Liver (tissue), 9 donors: Measurements from ENCODE around the gene DNMT3A. TPM values are rescaled to one million over a fixed set of nuclear protein-coding genes. Genes with fewer than 3 reads are reported as not detected.
"Not testable (repeated sequence)": the region's sequence is repeated elsewhere in the genome, so short reads cannot be mapped to it uniquely, and the experiment has no call there.

Source experiments
- DNase-seq: peaks from one replicate; pipeline ENCODE4 v3.0.0-alpha.2; 2017; ENCODE audit warnings: low spot score
- H3K27ac ChIP-seq, 2 donors: one replicate each; pipeline ENCODE4 v1.7.0; 2013; ENCODE audit warnings: inconsistent platforms in 2 of 2, low read length in 2 of 2, control low read depth in 1 of 2, low read depth in 1 of 2, mild to moderate bottlenecking in 1 of 2
- H3K27me3 ChIP-seq, 4 donors: one replicate each; pipeline versions ENCODE4 v1.6.1 to v1.7.0; 2013; ENCODE audit warnings: low read length in 3 of 4, inconsistent platforms in 1 of 4, mild to moderate bottlenecking in 1 of 4, moderate library complexity in 1 of 4; ENCODE audit not compliant: control insufficient read depth in 4 of 4, insufficient read depth in 4 of 4
- H3K36me3 ChIP-seq, 4 donors: one replicate each; pipeline versions ENCODE4 v1.6.1 to v1.7.0; 2013; ENCODE audit warnings: low read length in 3 of 4, mild to moderate bottlenecking in 3 of 4, low read depth in 1 of 4, moderate library complexity in 1 of 4; ENCODE audit not compliant: control insufficient read depth in 4 of 4, insufficient read depth in 3 of 4
- H3K4me1 ChIP-seq, 4 donors: one replicate each; pipeline versions ENCODE4 v1.6.1 to v1.7.0; 2013; ENCODE audit warnings: low read length in 3 of 4, mild to moderate bottlenecking in 3 of 4, moderate library complexity in 1 of 4; ENCODE audit not compliant: control insufficient read depth in 4 of 4, insufficient read depth in 4 of 4
- H3K4me3 ChIP-seq, 3 donors: one replicate each; pipeline versions ENCODE4 v1.6.1 to v1.7.0; 2013; ENCODE audit warnings: low read length in 3 of 3, control low read depth in 1 of 3, low read depth in 1 of 3, mild to moderate bottlenecking in 1 of 3
- H3K9ac ChIP-seq, 2 donors: one replicate each; pipeline ENCODE4 v1.7.0; 2013; ENCODE audit warnings: low read length in 2 of 2, mild to moderate bottlenecking in 2 of 2, moderate library complexity in 2 of 2, control low read depth in 1 of 2, low read depth in 1 of 2
- H3K9me3 ChIP-seq, 4 donors: one replicate each; pipeline versions ENCODE4 v1.6.1 to v1.7.0; 2013; ENCODE audit warnings: low read length in 3 of 4; ENCODE audit not compliant: control insufficient read depth in 4 of 4
- ATF3 ChIP-seq: IDR thresholded peaks from 2 replicates; pipeline ENCODE4 v1.6.1; 2016; ENCODE audit warnings: antibody characterized with exemption
- CTCF ChIP-seq: fragments of 150-350 bp; IDR thresholded peaks from 2 replicates; pipeline ENCODE4 v1.5.1; 2017; ENCODE audit warnings: improper control_type of control experiment, low read depth, low read length; ENCODE audit not compliant: missing input control
- EGR1 ChIP-seq, 2 donors: IDR thresholded peaks; 2 replicates each; pipeline ENCODE4 v1.6.1; 2016 to 2018; ENCODE audit warnings: antibody characterized with exemption in 2 of 2, low read depth in 2 of 2
- FOXA1 ChIP-seq: IDR thresholded peaks from 2 replicates; pipeline ENCODE4 v1.6.1; 2016; ENCODE audit warnings: antibody characterized with exemption
- FOXA2 ChIP-seq: IDR thresholded peaks from 2 replicates; pipeline ENCODE4 v1.6.1; 2016; ENCODE audit warnings: antibody characterized with exemption
- GABPA ChIP-seq, 2 donors: IDR thresholded peaks in 1 of 2; conservative IDR thresholded peaks in 1 of 2; 2 replicates each; pipeline ENCODE4 v1.6.1; 2016; ENCODE audit warnings: antibody characterized with exemption in 2 of 2, mild to moderate bottlenecking in 1 of 2, moderate library complexity in 1 of 2
- HNF4A ChIP-seq, 2 donors: conservative IDR thresholded peaks; 2 replicates each; pipeline ENCODE4 v1.6.1; 2016; ENCODE audit warnings: antibody characterized with exemption in 2 of 2, mild to moderate bottlenecking in 2 of 2
- HNF4G ChIP-seq: IDR thresholded peaks from 2 replicates; pipeline ENCODE4 v1.6.1; 2016; ENCODE audit warnings: antibody characterized with exemption
- JUND ChIP-seq, 2 donors: IDR thresholded peaks; 2 replicates each; pipeline ENCODE4 v1.6.1; 2016; ENCODE audit warnings: antibody characterized with exemption in 2 of 2
- MAX ChIP-seq: IDR thresholded peaks from 2 replicates; pipeline ENCODE4 v1.6.1; 2016; ENCODE audit warnings: antibody characterized with exemption
- NR2F2 ChIP-seq: IDR thresholded peaks from 2 replicates; pipeline ENCODE4 v1.6.1; 2016; ENCODE audit warnings: antibody characterized with exemption
- RAD21 ChIP-seq, 2 donors: IDR thresholded peaks; 2 replicates each; pipeline ENCODE4 v1.6.1; 2016; ENCODE audit warnings: antibody characterized with exemption in 2 of 2, mild to moderate bottlenecking in 2 of 2
- REST ChIP-seq: IDR thresholded peaks from 2 replicates; pipeline ENCODE4 v1.6.1; 2016; ENCODE audit warnings: antibody characterized with exemption, mild to moderate bottlenecking
- RXRA ChIP-seq, 2 donors: IDR thresholded peaks; 2 replicates each; pipeline ENCODE4 v1.6.1; 2017 to 2018; ENCODE audit warnings: antibody characterized with exemption in 2 of 2, mild to moderate bottlenecking in 1 of 2
- SP1 ChIP-seq: IDR thresholded peaks from 2 replicates; pipeline ENCODE4 v1.6.1; 2018; ENCODE audit warnings: antibody characterized with exemption, mild to moderate bottlenecking
- TAF1 ChIP-seq: conservative IDR thresholded peaks from 2 replicates; pipeline ENCODE4 v1.6.1; 2016; ENCODE audit warnings: antibody characterized with exemption, mild to moderate bottlenecking
- YY1 ChIP-seq: IDR thresholded peaks from 2 replicates; pipeline ENCODE4 v1.6.1; 2016; ENCODE audit warnings: antibody characterized with exemption, mild to moderate bottlenecking
- ZBTB33 ChIP-seq: IDR thresholded peaks from 2 replicates; pipeline ENCODE4 v1.6.1; 2016; ENCODE audit warnings: antibody characterized with exemption
- WGBS: extraction: QIAGEN DNeasy Blood & Tissue Kit; methylation state at CpG from one replicate; pipeline ENCODE4 v1.1.7; 2013; 5-methylcytosine and 5-hydroxymethylcytosine counted together
- polyA plus RNA-seq, 2 donors: library from polyadenylated mRNA; stranded (reverse) in 1 of 2; unstranded in 1 of 2; fragments of 200-250 nt in 1 of 2; fragments of >200 nt in 1 of 2; fragmentation: Nextera tagmentation in 1 of 2; extraction: Ambion mirVana in 1 of 2; gene quantifications; one replicate each; pipeline versions ENCODE4 v1.2.1 to v1.2.3, GENCODE V29; 2013 to 2015
- total RNA-seq, 2 donors: library from RNA; depleted of rRNA; stranded (reverse); fragments of >200 nt; gene quantifications; one replicate each; pipeline ENCODE4 v1.2.3, GENCODE V29; 2014
- donor health status: healthy.
- donor health status: healthy.
- donor health status: healthy.
- donor health status: healthy.
- donor health status: healthy.

Gene DNMT3A
- total and polyA plus RNA-seq, 4 donors = 3.5 to 24.2 (median 8.1) TPM

GRCh38 chr2:25273985-25274535 is 67.7 kb downstream of the DNMT3A start:
- H3K27me3 ChIP-seq = no peaks in the 10 kb centered on the region
- no peak for DNase-seq
- H3K4me1 ChIP-seq = no peaks in the 10 kb centered on the region
- H3K4me3 ChIP-seq = no peak overlapping the region
- TF ChIP-seq YY1 (no peak), GABPA (IDR thresholded peaks at IDR 0.05 in 1 of 2, conservative IDR thresholded peaks at IDR 0.05 in 1 of 2) (no peak), RAD21 (IDR thresholded peaks at IDR 0.05) (no peak), REST (no peak), TAF1 (no peak), FOXA1 (no peak), EGR1 (IDR thresholded peaks at IDR 0.05; ENCODE audit: low read depth in 2 of 2) (no peak), FOXA2 (no peak), HNF4G (no peak), MAX (no peak), ZBTB33 (no peak), HNF4A (conservative IDR thresholded peaks at IDR 0.05) (no peak), JUND (IDR thresholded peaks at IDR 0.05) (no peak), CTCF (no peak), RXRA (IDR thresholded peaks at IDR 0.05) (no peak), NR2F2 (no peak), SP1 (no peak), ATF3 (no peak)
- peak overlapping the region; percentile 46 to 57 for H3K27ac ChIP-seq
- no peak overlapping the region for H3K9ac ChIP-seq
- peaks cover 2 to 12% (median 7%) of the 10 kb centered on the region in 4 donors for H3K36me3 ChIP-seq
- WGBS = 92% methylated on average over 5 of the region's 5 CpGs
- H3K9me3 ChIP-seq = no peaks in the 10 kb centered on the region

GRCh38 chr2:25272705-25273104 is 69.0 kb downstream of the DNMT3A start:
- not testable (repeated sequence) for H3K4me1 ChIP-seq, H3K27me3 ChIP-seq, H3K9me3 ChIP-seq, H3K4me3 ChIP-seq, H3K27ac ChIP-seq, H3K9ac ChIP-seq, DNase-seq
- WGBS = 89% methylated on average over 9 of the region's 9 CpGs
- peaks cover 2 to 19% (median 8%) of the 10 kb centered on the region in 4 donors for H3K36me3 ChIP-seq
